Endodermal cell (in vitro differentiated cells): Measurements from ENCODE around the gene GOT1. TPM values are rescaled to one million over a fixed set of nuclear protein-coding genes. Genes with fewer than 3 reads are reported as not detected.

Experiments
- DNase-seq: peaks from one replicate; pipeline ENCODE4 v3.0.0-alpha.2; 2017
- H3K27ac ChIP-seq: 2 replicates; pipeline ENCODE4 v1.5.1; 2013; ENCODE audit warnings: mild to moderate bottlenecking, low read depth, low read length, moderate library complexity
- H3K27me3 ChIP-seq: 2 replicates; pipeline ENCODE4 v1.6.1; 2013; ENCODE audit warnings: mild to moderate bottlenecking, low read length, moderate library complexity; ENCODE audit not compliant: insufficient read depth, control insufficient read depth, poor library complexity, severe bottlenecking
- H3K36me3 ChIP-seq: 2 replicates; pipeline ENCODE4 v1.7.0; 2013; ENCODE audit warnings: mild to moderate bottlenecking, low read length, moderate library complexity; ENCODE audit not compliant: control insufficient read depth, insufficient read depth
- H3K4me1 ChIP-seq: one replicate; pipeline ENCODE4 v1.7.0; 2013; ENCODE audit warnings: low read length; ENCODE audit not compliant: control insufficient read depth, insufficient read depth
- H3K4me3 ChIP-seq: 2 replicates; pipeline ENCODE4 v1.5.1; 2013; ENCODE audit warnings: mild to moderate bottlenecking, low read length, moderate library complexity
- H3K9ac ChIP-seq: 2 replicates; pipeline ENCODE4 v1.6.1; 2013; ENCODE audit warnings: mild to moderate bottlenecking, low read length, moderate library complexity; ENCODE audit not compliant: poor library complexity, severe bottlenecking; ENCODE audit errors: extremely low read depth
- H3K9me3 ChIP-seq: 2 replicates; pipeline ENCODE4 v1.6.1; 2013; ENCODE audit warnings: mild to moderate bottlenecking, low read length, moderate library complexity; ENCODE audit not compliant: control insufficient read depth
- H3K27ac Mint-ChIP-seq: 2 replicates; pipeline ENCODE4 v1.8.0; 2020; ENCODE audit warnings: mixed read lengths
- H3K27me3 Mint-ChIP-seq: 2 replicates; pipeline ENCODE4 v1.8.0; 2021; ENCODE audit warnings: mild to moderate bottlenecking, mixed read lengths; ENCODE audit not compliant: insufficient read depth
- H3K36me3 Mint-ChIP-seq: 2 replicates; pipeline ENCODE4 v1.8.0; 2020; ENCODE audit warnings: low read depth, mixed read lengths
- H3K4me1 Mint-ChIP-seq: 2 replicates; pipeline ENCODE4 v1.8.0; 2020; ENCODE audit warnings: mixed read lengths
- H3K4me3 Mint-ChIP-seq: 2 replicates; pipeline ENCODE4 v1.8.0; 2020; ENCODE audit warnings: mild to moderate bottlenecking, moderate library complexity, mixed read lengths
- H3K9me3 Mint-ChIP-seq: 2 replicates; pipeline ENCODE4 v1.8.0; 2020; ENCODE audit warnings: mild to moderate bottlenecking, mixed read lengths
- CTCF ChIP-seq: fragments of 200-600 bp; sonication (generic); conservative IDR thresholded peaks from 2 replicates; pipeline ENCODE4 v1.5.0; 2021; ENCODE audit warnings: antibody characterized with exemption, mild to moderate bottlenecking
- WGBS, 2 experiments: methylation state at CpG; one replicate each; pipeline versions ENCODE4 v1.1.5 to v1.1.7; 2013; ENCODE audit warnings: missing lambda C conversion rate in 2 of 2, mixed read lengths in 1 of 2; ENCODE audit not compliant: insufficient coverage in 1 of 2, insufficient read length in 1 of 2; 5-methylcytosine and 5-hydroxymethylcytosine counted together
- total RNA-seq, 2 donors: library from RNA; stranded (reverse); fragmentation: NEBNext Ultra II Directional in 1 of 2; extraction: Animal tissue kit (Norgen Biotek cat#: 25700) in 1 of 2; gene quantifications; 2 replicates in 1 of 2; 3 replicates in 1 of 2; pipeline ENCODE4 v1.2.1, GENCODE V29; 2021

GOT1 gene
- total RNA-seq, 2 donors from 2014 or later = 35.1 to 36.5 TPM

DNA sequence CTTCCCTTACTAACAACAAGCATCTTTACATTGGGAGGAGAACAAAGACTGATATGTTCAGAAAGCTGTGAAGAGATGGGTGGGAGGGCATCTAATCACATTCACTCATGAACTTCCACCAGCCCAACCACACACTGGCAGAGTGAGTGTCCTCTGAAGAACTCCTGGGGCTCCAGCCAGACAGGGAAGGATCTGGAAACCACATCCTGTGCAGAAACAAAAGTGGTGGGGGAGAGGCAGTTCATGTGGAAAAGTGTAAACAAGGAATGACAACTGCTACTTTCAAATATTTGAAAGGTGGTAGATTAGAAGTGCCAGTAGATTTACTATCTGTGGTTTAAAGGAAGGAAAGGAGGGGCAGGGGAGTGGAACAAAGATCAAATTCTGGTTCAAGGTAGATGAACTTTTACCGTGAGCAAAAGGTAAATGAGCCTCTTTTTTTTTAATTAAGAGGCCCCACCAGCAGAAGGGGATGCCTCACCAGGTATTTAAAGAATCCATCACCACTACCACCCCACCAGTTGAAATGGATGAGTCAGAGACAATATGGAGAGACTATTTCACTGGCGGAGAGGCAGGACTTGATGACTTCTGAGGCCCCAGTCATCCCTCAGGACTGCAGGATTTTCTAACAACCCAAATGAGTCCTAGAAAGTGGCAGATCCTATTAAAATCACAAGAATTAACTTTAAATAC lies 34.5 kb downstream of the GOT1 start:
- DNase-seq = peak; percentile 69
- Histone ChIP-seq H3K4me3 (no peak overlapping the region), H3K9me3 (no peaks in the 10 kb centered on the region), H3K27me3 (no peaks in the 10 kb centered on the region), H3K27ac (no peak overlapping the region), H3K9ac (no peak overlapping the region), H3K36me3 (peaks cover 29% of the 10 kb centered on the region), H3K4me1 (peaks cover 20% of the 10 kb centered on the region)
- H3K4me1 Mint-ChIP-seq = peaks cover 51% of the 10 kb centered on the region
- H3K36me3 Mint-ChIP-seq = peaks cover 19% of the 10 kb centered on the region
- no peak overlapping the region for H3K4me3 Mint-ChIP-seq
- H3K9me3 Mint-ChIP-seq = no peaks in the 10 kb centered on the region
- TF ChIP-seq CTCF = no peak
- peaks cover 6% of the 10 kb centered on the region for H3K27me3 Mint-ChIP-seq
- 55% methylated on average over 2 of the region's 2 CpGs; no CpG with 5 or more reads in 1 of the 2 experiments for WGBS, 2 experiments
- H3K27ac Mint-ChIP-seq = no peak overlapping the region

DNA sequence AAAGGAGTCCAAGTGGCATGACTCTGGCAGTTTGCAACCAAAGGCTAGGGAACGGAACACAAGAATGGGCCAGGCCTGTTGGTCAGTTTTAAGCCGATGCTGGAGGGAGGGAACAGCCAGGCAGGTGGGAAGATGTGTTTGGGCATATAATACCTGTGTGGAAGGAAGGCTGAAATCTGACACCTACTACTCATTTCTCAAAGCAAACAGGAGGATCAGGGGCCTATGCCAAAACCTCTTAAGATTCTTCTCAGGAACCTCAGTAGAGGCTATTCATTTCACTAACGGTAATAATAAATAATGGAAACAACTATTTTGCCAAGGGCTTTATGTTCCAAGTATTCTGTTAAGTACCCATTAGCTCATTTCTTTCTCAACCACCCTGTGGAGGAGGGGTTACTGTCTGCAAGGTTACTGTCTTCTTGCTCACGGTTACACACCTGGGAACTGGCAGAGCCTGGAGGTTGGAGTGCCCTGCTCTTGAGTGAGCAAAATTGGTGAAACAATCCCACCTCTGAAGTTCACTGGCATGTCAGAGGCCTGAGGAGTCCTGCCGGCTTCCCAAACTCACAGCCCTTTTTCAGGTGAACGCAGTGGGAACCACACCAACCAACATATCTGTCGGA lies 35.5 kb downstream of the GOT1 start:
- Histone ChIP-seq H3K27me3 (no peaks in the 10 kb centered on the region), H3K9me3 (no peaks in the 10 kb centered on the region), H3K36me3 (peaks cover 26% of the 10 kb centered on the region), H3K4me1 (peaks cover 22% of the 10 kb centered on the region), H3K9ac (no peak overlapping the region), H3K27ac (no peak overlapping the region), H3K4me3 (no peak overlapping the region)
- H3K9me3 Mint-ChIP-seq = no peaks in the 10 kb centered on the region
- WGBS, 2 experiments = 90 to 93% methylated on average over 3 to 6 of the region's 7 CpGs
- peaks cover 6% of the 10 kb centered on the region for H3K27me3 Mint-ChIP-seq
- H3K27ac Mint-ChIP-seq = no peak overlapping the region
- H3K36me3 Mint-ChIP-seq = peaks cover 18% of the 10 kb centered on the region
- no peak overlapping the region for H3K4me3 Mint-ChIP-seq
- peaks cover 55% of the 10 kb centered on the region for H3K4me1 Mint-ChIP-seq
- no peak for DNase-seq
- no peak for TF ChIP-seq CTCF

DNA sequence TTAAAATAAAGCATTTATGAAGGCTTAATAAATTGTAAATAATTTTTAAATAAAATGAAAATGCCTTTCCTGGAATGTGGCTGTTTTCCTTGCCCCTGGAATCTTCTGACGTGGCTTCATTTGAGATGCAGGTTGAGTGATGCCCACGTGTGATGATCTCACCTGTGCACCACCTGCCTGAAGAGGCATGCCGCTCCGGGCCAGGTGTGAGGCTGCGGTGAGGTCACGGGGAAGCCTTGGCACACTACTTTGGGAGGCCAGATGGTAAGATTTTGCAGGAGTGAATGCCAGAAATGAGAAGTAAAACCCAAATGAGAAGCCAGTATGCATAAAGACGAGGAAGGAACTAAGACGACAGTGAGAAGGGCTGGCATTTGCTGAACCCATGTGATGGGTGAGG lies 36.2 kb downstream of the GOT1 start:
- Mint-ChIP-seq H3K27ac (no peak overlapping the region), H3K4me1 (peaks cover 61% of the 10 kb centered on the region), H3K4me3 (no peak overlapping the region), H3K9me3 (no peaks in the 10 kb centered on the region), H3K27me3 (peaks cover 6% of the 10 kb centered on the region), H3K36me3 (peaks cover 16% of the 10 kb centered on the region)
- Histone ChIP-seq H3K4me3 (no peak overlapping the region), H3K27ac (no peak overlapping the region), H3K36me3 (peaks cover 26% of the 10 kb centered on the region), H3K9me3 (no peaks in the 10 kb centered on the region), H3K4me1 (peaks cover 22% of the 10 kb centered on the region), H3K9ac (no peak overlapping the region), H3K27me3 (no peaks in the 10 kb centered on the region)
- no peak for DNase-seq
- WGBS, 2 experiments = 91 to 95% methylated on average over 6 to 8 of the region's 8 CpGs
- no peak for TF ChIP-seq CTCF
